ENCODE data around the gene CNOT3. TPM values are rescaled to one million over a fixed set of nuclear protein-coding genes. Genes with fewer than 3 reads are reported as not detected.

The CNOT3 gene
- total and polyA plus RNA-seq, 2 experiments from 2014 or later, result 39.7 to 47.0 TPM

- TF ChIP-seq, protein P1, sequence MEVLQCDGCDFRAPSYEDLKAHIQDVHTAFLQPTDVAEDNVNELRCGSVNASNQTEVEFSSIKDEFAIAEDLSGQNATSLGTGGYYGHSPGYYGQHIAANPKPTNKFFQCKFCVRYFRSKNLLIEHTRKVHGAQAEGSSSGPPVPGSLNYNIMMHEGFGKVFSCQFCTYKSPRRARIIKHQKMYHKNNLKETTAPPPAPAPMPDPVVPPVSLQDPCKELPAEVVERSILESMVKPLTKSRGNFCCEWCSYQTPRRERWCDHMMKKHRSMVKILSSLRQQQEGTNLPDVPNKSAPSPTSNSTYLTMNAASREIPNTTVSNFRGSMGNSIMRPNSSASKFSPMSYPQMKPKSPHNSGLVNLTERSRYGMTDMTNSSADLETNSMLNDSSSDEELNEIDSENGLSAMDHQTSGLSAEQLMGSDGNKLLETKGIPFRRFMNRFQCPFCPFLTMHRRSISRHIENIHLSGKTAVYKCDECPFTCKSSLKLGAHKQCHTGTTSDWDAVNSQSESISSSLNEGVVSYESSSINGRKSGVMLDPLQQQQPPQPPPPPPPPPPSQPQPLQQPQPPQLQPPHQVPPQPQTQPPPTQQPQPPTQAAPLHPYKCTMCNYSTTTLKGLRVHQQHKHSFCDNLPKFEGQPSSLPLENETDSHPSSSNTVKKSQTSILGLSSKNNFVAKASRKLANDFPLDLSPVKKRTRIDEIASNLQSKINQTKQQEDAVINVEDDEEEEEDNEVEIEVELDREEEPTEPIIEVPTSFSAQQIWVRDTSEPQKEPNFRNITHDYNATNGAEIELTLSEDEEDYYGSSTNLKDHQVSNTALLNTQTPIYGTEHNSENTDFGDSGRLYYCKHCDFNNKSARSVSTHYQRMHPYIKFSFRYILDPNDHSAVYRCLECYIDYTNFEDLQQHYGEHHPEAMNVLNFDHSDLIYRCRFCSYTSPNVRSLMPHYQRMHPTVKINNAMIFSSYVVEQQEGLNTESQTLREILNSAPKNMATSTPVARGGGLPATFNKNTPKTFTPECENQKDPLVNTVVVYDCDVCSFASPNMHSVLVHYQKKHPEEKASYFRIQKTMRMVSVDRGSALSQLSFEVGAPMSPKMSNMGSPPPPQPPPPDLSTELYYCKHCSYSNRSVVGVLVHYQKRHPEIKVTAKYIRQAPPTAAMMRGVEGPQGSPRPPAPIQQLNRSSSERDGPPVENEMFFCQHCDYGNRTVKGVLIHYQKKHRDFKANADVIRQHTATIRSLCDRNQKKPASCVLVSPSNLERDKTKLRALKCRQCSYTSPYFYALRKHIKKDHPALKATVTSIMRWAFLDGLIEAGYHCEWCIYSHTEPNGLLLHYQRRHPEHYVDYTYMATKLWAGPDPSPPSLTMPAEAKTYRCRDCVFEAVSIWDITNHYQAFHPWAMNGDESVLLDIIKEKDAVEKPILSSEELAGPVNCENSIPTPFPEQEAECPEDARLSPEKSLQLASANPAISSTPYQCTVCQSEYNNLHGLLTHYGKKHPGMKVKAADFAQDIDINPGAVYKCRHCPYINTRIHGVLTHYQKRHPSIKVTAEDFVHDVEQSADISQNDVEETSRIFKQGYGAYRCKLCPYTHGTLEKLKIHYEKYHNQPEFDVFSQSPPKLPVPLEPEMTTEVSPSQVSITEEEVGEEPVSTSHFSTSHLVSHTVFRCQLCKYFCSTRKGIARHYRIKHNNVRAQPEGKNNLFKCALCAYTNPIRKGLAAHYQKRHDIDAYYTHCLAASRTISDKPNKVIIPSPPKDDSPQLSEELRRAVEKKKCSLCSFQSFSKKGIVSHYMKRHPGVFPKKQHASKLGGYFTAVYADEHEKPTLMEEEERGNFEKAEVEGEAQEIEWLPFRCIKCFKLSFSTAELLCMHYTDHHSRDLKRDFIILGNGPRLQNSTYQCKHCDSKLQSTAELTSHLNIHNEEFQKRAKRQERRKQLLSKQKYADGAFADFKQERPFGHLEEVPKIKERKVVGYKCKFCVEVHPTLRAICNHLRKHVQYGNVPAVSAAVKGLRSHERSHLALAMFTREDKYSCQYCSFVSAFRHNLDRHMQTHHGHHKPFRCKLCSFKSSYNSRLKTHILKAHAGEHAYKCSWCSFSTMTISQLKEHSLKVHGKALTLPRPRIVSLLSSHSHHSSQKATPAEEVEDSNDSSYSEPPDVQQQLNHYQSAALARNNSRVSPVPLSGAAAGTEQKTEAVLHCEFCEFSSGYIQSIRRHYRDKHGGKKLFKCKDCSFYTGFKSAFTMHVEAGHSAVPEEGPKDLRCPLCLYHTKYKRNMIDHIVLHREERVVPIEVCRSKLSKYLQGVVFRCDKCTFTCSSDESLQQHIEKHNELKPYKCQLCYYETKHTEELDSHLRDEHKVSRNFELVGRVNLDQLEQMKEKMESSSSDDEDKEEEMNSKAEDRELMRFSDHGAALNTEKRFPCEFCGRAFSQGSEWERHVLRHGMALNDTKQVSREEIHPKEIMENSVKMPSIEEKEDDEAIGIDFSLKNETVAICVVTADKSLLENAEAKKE (CRISPR knock-in tag; IDR thresholded peaks at IDR 0.05), result no peak
- no peak for TF ChIP-seq ZNF331 (CRISPR knock-in tag; IDR thresholded peaks at IDR 0.05; ENCODE audit: low read depth)
Measured at GRCh38 chr19:54152878-54153524, 15.4 kb downstream of the CNOT3 start (continued).

- peaks cover 78% of the 10 kb centered on the region for H3K36me3 Mint-ChIP-seq (ENCODE audit: low read depth)
- Histone ChIP-seq H3K36me3 (ENCODE audit: insufficient read depth) (peaks cover 27% of the 10 kb centered on the region), H3K79me2 (replicated peaks; ENCODE audit: insufficient read depth) (peaks cover 7% of the 10 kb centered on the region; the same call in 1 of the 2 replicates), H3K4me2 (no peak overlapping the region), H3K27ac (ENCODE audit: low read depth) (no peak overlapping the region), H3F3A (replicated peaks; ENCODE audit: low read depth) (peaks cover 26% of the 10 kb centered on the region), H2AFZ (no peak overlapping the region), H3K27me3 (ENCODE audit: insufficient read depth) (no peaks in the 10 kb centered on the region), H4K20me1 (replicated peaks; ENCODE audit: insufficient read depth) (peaks cover 10% of the 10 kb centered on the region; the same call in 1 of the 2 replicates), H3K9me2 (ENCODE audit: insufficient read depth) (no peaks in the 10 kb centered on the region), H3K4me3 (no peak overlapping the region), H3K4me1 (ENCODE audit: insufficient read depth) (peaks cover 3% of the 10 kb centered on the region; the same call in 1 of the 2 replicates)
- no peak for ATAC-seq
- peaks cover 14% of the 10 kb centered on the region for H3K27me3 Mint-ChIP-seq (ENCODE audit: insufficient read depth, low read depth, poor library complexity)
- DNase-seq (ENCODE audit: low spot score), result no peak
- H3K9me3 Mint-ChIP-seq, result peaks cover 2% of the 10 kb centered on the region; the same call in 2 of the 3 replicates
- H3K27ac Mint-ChIP-seq, result no peak overlapping the region
- no peak overlapping the region for H3K4me3 Mint-ChIP-seq
- peaks cover 8% of the 10 kb centered on the region; the same call in 1 of the 3 replicates for H3K4me1 Mint-ChIP-seq
- TF ChIP-seq ZNF114 (CRISPR knock-in tag; IDR thresholded peaks at IDR 0.05) (no peak), NANOG (IDR thresholded peaks at IDR 0.05; ENCODE audit: borderline replicate concordance) (no peak), ZNF331 (CRISPR knock-in tag; IDR thresholded peaks at IDR 0.05; ENCODE audit: low read depth) (no peak), EZH2 (IDR thresholded peaks at IDR 0.05; ENCODE audit: low read depth, unreplicated experiment) (no peak), EZH2phosphoT487 (IDR thresholded peaks at IDR 0.05; ENCODE audit: unreplicated experiment) (no peak), CREB1 (CRISPR knock-in tag; IDR thresholded peaks at IDR 0.05; ENCODE audit: low read depth) (no peak), STAT1 (IDR thresholded peaks at IDR 0.05; ENCODE audit: unreplicated experiment) (no peak), POLR2AphosphoS5 (IDR thresholded peaks at IDR 0.05; ENCODE audit: low read depth) (no peak)
- TF ChIP-seq, protein P2, sequence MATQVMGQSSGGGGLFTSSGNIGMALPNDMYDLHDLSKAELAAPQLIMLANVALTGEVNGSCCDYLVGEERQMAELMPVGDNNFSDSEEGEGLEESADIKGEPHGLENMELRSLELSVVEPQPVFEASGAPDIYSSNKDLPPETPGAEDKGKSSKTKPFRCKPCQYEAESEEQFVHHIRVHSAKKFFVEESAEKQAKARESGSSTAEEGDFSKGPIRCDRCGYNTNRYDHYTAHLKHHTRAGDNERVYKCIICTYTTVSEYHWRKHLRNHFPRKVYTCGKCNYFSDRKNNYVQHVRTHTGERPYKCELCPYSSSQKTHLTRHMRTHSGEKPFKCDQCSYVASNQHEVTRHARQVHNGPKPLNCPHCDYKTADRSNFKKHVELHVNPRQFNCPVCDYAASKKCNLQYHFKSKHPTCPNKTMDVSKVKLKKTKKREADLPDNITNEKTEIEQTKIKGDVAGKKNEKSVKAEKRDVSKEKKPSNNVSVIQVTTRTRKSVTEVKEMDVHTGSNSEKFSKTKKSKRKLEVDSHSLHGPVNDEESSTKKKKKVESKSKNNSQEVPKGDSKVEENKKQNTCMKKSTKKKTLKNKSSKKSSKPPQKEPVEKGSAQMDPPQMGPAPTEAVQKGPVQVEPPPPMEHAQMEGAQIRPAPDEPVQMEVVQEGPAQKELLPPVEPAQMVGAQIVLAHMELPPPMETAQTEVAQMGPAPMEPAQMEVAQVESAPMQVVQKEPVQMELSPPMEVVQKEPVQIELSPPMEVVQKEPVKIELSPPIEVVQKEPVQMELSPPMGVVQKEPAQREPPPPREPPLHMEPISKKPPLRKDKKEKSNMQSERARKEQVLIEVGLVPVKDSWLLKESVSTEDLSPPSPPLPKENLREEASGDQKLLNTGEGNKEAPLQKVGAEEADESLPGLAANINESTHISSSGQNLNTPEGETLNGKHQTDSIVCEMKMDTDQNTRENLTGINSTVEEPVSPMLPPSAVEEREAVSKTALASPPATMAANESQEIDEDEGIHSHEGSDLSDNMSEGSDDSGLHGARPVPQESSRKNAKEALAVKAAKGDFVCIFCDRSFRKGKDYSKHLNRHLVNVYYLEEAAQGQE (IDR thresholded peaks at IDR 0.05; ENCODE audit: unreplicated experiment), result no peak
- TF ChIP-seq, protein P3, sequence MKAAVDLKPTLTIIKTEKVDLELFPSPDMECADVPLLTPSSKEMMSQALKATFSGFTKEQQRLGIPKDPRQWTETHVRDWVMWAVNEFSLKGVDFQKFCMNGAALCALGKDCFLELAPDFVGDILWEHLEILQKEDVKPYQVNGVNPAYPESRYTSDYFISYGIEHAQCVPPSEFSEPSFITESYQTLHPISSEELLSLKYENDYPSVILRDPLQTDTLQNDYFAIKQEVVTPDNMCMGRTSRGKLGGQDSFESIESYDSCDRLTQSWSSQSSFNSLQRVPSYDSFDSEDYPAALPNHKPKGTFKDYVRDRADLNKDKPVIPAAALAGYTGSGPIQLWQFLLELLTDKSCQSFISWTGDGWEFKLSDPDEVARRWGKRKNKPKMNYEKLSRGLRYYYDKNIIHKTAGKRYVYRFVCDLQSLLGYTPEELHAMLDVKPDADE (IDR thresholded peaks at IDR 0.05), result no peak
Measured at GRCh38 chr19:54153731-54154326, 16.3 kb downstream of the CNOT3 start.
